Osteoblast (primary cell): Measurements from ENCODE around the gene DESI1. TPM values are rescaled to one million over a fixed set of nuclear protein-coding genes. Genes with fewer than 3 reads are reported as not detected.

Experiments used
- DNase-seq: peaks from one replicate; pipeline ENCODE4 v3.0.0; 2011; ENCODE audit warnings: low spot score, mixed read lengths; ENCODE audit not compliant: insufficient read length; ENCODE audit errors: missing footprints
- H2AFZ ChIP-seq: 2 replicates; pipeline ENCODE4 v1.6.0; 2011; ENCODE audit warnings: mild to moderate bottlenecking, low read length
- H3K27ac ChIP-seq: 2 replicates; pipeline ENCODE4 v1.5.1; 2011; ENCODE audit warnings: mild to moderate bottlenecking, low read depth, low read length, moderate library complexity
- H3K27me3 ChIP-seq: 2 replicates; pipeline ENCODE4 v1.6.0; 2012; ENCODE audit warnings: mild to moderate bottlenecking, control low read depth, inconsistent platforms, low read length, moderate library complexity; ENCODE audit not compliant: insufficient read depth
- H3K36me3 ChIP-seq: 2 replicates; pipeline ENCODE4 v1.5.1; 2011; ENCODE audit warnings: mild to moderate bottlenecking, low read length, control low read depth, moderate library complexity; ENCODE audit not compliant: insufficient read depth
- H3K4me1 ChIP-seq: 2 replicates; pipeline ENCODE4 v1.5.1; 2011; ENCODE audit warnings: mild to moderate bottlenecking, low read length, control low read depth, moderate library complexity; ENCODE audit not compliant: insufficient read depth
- H3K4me2 ChIP-seq: 2 replicates; pipeline ENCODE4 v1.6.0; 2011; ENCODE audit warnings: mild to moderate bottlenecking, low read length; ENCODE audit not compliant: insufficient read depth
- H3K4me3 ChIP-seq: fragments of 200-600 bp; sonication (generic); 3 replicates; pipeline ENCODE4 v1.5.1; 2012; ENCODE audit warnings: mild to moderate bottlenecking, low read length, inconsistent platforms; ENCODE audit not compliant: insufficient read depth
- H3K79me2 ChIP-seq: 2 replicates; pipeline ENCODE4 v1.6.0; 2012; ENCODE audit warnings: mild to moderate bottlenecking, low read length, control low read depth, inconsistent platforms; ENCODE audit not compliant: insufficient read depth
- H3K9me3 ChIP-seq: 2 replicates; pipeline ENCODE4 v1.5.1; 2011; ENCODE audit warnings: low read depth, low read length, control low read depth
- H4K20me1 ChIP-seq: 2 replicates; pipeline ENCODE4 v1.6.0; 2012; ENCODE audit warnings: mild to moderate bottlenecking, low read length, control low read depth; ENCODE audit not compliant: insufficient read depth
- CTCF ChIP-seq: IDR thresholded peaks from 2 replicates; pipeline ENCODE4 v1.5.1; 2011; ENCODE audit warnings: mild to moderate bottlenecking, low read depth, low read length, moderate library complexity; ENCODE audit errors: extremely low read depth
- total RNA-seq: library from RNA; depleted of rRNA; stranded (reverse); fragments of >200 nt; gene quantifications from 2 replicates; pipeline ENCODE4 v1.2.3, GENCODE V29; 2012

DESI1 gene
- total RNA-seq, 1 donor, result 16.3 TPM

GRCh38 chr22:41571786-41572185 is 49.1 kb downstream of the DESI1 start:
- H3K9me3 ChIP-seq, result no peaks in the 10 kb centered on the region
- no peaks in the 10 kb centered on the region for H4K20me1 ChIP-seq
- H3K4me3 ChIP-seq, result no peak overlapping the region
- no peak for TF ChIP-seq CTCF
- H3K4me2 ChIP-seq, result no peak overlapping the region
- DNase-seq, result peak; percentile 30
- no peaks in the 10 kb centered on the region for H3K79me2 ChIP-seq
- no peaks in the 10 kb centered on the region for H3K27me3 ChIP-seq
- no peak overlapping the region for H2AFZ ChIP-seq
- H3K27ac ChIP-seq, result no peak overlapping the region
- H3K4me1 ChIP-seq, result no peaks in the 10 kb centered on the region
- peaks cover 3% of the 10 kb centered on the region for H3K36me3 ChIP-seq

- peak; percentile 44 for DNase-seq
These were observed 50.6 kb downstream of the DESI1 start for GRCh38 chr22:41570221-41570620.

GRCh38 chr22:41568811-41569210 is 52.0 kb downstream of the DESI1 start:
- Histone ChIP-seq H3K79me2 (no peaks in the 10 kb centered on the region), H3K36me3 (no peaks in the 10 kb centered on the region), H2AFZ (no peak overlapping the region), H3K27me3 (no peaks in the 10 kb centered on the region), H3K4me1 (peaks cover 8% of the 10 kb centered on the region), H3K27ac (no peak overlapping the region), H4K20me1 (no peaks in the 10 kb centered on the region), H3K9me3 (no peaks in the 10 kb centered on the region), H3K4me3 (no peak overlapping the region), H3K4me2 (no peak overlapping the region)
- peak; percentile 50 for DNase-seq
- TF ChIP-seq CTCF, result no peak

More at GRCh38 chr22:41570221-41570620, 50.6 kb downstream of the DESI1 start:
- H3K27ac ChIP-seq, result no peak overlapping the region
- no peaks in the 10 kb centered on the region for H3K27me3 ChIP-seq
- no peaks in the 10 kb centered on the region for H3K9me3 ChIP-seq
- H3K36me3 ChIP-seq, result peaks cover 1% of the 10 kb centered on the region
- peaks cover 6% of the 10 kb centered on the region for H3K4me1 ChIP-seq
- no peaks in the 10 kb centered on the region for H4K20me1 ChIP-seq
- no peak for TF ChIP-seq CTCF
- H3K4me3 ChIP-seq, result no peak overlapping the region
- H2AFZ ChIP-seq, result no peak overlapping the region
- H3K79me2 ChIP-seq, result no peaks in the 10 kb centered on the region
- H3K4me2 ChIP-seq, result no peak overlapping the region

GRCh38 chr22:41567512-41567768 is 53.4 kb downstream of the DESI1 start:
- H3K79me2 ChIP-seq, result no peaks in the 10 kb centered on the region
- H3K27ac ChIP-seq, result no peak overlapping the region
- no peak for TF ChIP-seq CTCF
- H4K20me1 ChIP-seq, result no peaks in the 10 kb centered on the region
- H3K9me3 ChIP-seq, result no peaks in the 10 kb centered on the region
- no peaks in the 10 kb centered on the region for H3K36me3 ChIP-seq
- H3K4me3 ChIP-seq, result no peak overlapping the region
- H3K4me2 ChIP-seq, result no peak overlapping the region
- peaks cover 19% of the 10 kb centered on the region for H3K4me1 ChIP-seq
- H2AFZ ChIP-seq, result no peak overlapping the region
- no peak for DNase-seq
- no peaks in the 10 kb centered on the region for H3K27me3 ChIP-seq
